Epithelial cell of proximal tubule (primary cell): ENCODE measurements around the gene SRGAP3. TPM values are rescaled to one million over a fixed set of nuclear protein-coding genes. Genes with fewer than 3 reads are reported as not detected.

Experiments used
- DNase-seq: peaks from one replicate; pipeline ENCODE4 v3.0.0-alpha.2; 2011; ENCODE audit warnings: low read depth
- H3K4me3 ChIP-seq: 2 replicates; pipeline ENCODE4 v1.5.1; 2011; ENCODE audit warnings: low read depth, mild to moderate bottlenecking, low read length
- CTCF ChIP-seq: conservative IDR thresholded peaks from 2 replicates; pipeline ENCODE4 v1.5.1; 2012; ENCODE audit warnings: low read depth, mild to moderate bottlenecking, low read length
- total RNA-seq: library from RNA; depleted of rRNA; stranded (reverse); fragments of >200 nt; gene quantifications from 2 replicates; pipeline ENCODE4 v1.2.3, GENCODE V29; 2015

Gene SRGAP3
- total RNA-seq, 1 donor from 2014 or later = 3.4 TPM

- TF ChIP-seq CTCF = no peak
- DNase-seq = no peak
- no peak overlapping the region for H3K4me3 ChIP-seq
Measured at GRCh38 chr3:9061634-9062033, 187.8 kb downstream of the SRGAP3 start.

DNA sequence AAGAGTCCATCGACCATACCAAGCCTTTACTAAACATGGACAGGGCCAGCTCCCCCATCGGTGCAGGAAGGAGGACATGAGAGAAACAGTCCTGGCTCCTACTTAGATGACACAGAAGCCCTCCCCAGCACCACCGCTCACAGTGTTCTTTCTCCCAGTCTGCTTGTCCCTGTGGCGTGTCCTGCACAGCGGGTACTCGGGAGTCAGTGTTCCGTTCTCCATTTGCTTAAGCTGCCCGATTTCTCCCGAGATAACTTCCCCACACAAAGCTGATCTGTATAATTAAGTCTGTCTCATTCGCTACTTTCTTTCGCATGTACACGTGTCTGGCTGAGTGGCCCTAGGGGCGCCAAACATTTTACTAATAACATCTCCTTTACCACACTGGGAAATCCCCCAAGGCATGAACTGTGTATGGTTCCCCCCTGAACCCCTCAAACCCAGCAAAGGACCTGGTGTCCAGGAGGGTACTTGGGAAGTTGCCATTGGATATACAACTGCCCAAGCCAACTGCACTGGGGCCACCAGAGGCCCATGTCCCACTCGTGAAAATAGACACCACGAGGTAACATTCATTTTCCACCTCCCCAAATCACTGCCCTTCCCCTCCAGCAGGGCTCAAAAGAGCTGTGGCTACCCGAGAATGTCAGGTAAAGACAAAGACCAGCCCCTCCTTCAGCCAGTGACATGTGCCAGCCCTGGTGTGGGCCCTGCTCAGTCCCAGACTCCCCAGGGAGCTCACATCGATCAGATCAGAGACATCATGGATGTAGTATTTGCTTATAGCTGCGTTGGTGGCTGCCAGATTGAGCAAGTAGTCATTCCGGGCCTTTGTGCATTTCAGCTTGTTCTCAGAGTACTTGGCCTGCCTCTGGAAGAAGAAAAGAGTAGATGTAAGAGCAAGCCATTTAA is 189.7 kb downstream of the SRGAP3 start:
- DNase-seq = no peak
- no peak for TF ChIP-seq CTCF
- H3K4me3 ChIP-seq = no peak overlapping the region

DNA sequence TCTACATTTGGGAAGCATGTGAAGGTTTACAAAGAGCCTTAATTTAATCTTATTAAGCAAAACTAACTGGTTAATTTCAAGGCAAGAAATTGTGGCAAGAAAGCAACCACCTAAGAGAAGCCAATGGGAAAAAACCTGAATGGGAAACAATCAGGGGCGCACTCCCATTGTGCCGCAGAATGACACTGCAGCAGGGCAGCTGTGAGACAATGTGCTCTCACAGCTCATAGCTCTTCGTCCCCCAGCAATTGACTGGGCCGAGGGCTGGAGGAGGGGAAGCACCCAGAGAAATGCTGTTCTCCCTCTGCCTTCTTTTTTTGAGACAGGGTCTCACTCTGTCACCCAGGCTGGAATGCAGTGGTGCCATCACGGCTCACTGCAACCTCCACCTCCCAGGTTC is 192.9 kb downstream of the SRGAP3 start:
- no peak for TF ChIP-seq CTCF
- H3K4me3 ChIP-seq = no peak overlapping the region
- no peak for DNase-seq

- no peak for TF ChIP-seq CTCF
- DNase-seq = no peak
- H3K4me3 ChIP-seq = no peak overlapping the region
Measured at GRCh38 chr3:9047452-9048346, 201.7 kb downstream of the SRGAP3 start.

DNA sequence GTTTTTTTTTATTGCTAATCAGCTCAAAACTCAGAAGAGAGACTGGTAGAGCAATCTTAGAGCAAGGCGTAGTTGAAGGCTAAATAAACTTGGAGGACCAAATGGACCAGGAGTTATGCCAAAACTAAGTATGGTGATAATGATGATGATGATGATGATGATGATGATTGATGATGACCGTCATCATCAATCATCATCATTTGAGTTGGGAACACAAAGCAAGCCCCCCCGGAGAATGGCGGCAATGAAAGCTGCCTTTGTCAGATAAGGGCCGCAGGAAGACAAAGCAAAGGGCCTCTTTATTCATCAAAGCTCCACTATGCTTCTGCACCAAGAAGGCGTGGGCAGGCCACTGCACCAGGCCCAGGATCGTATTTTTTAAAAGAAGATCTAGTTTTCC is 204.1 kb downstream of the SRGAP3 start:
- no peak for TF ChIP-seq CTCF
- DNase-seq = no peak
- H3K4me3 ChIP-seq = no peak overlapping the region

DNA sequence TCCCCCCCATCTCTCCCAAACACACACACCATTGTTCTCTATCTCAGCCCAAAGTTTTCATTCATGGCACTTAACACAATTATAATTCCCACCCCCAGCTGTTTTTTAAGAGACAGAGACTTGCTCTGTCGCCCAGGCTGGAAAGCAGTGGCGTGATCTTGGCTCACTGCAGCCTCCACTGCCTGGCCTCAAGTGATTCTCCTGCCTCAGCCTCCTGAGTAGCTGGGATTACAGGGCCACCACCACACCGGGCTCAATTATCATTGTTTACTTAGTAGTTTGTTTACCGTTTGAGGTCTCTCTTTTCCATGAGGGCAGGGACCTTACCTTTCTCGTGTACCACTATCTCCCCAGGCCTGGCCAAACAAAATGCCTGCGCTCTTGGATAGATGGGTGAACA is 206.4 kb downstream of the SRGAP3 start:
- DNase-seq = no peak
- TF ChIP-seq CTCF = no peak

More for the DNA sequence above, 206.4 kb downstream of the SRGAP3 start:
- H3K4me3 ChIP-seq = no peak overlapping the region
